Measurements from ENCODE around the gene SNX15.
"Not testable (repeated sequence)": the region's sequence is repeated elsewhere in the genome, so short reads cannot be mapped to it uniquely, and the experiment has no call there.

Gene SNX15

GRCh38 chr11:65008016-65008415 is 19.2 kb upstream of the SNX15 start:
- H3K27ac Mint-ChIP-seq, result no peak overlapping the region
- H3K9me3 Mint-ChIP-seq, result no peaks in the 10 kb centered on the region
- H3K4me3 Mint-ChIP-seq, result no peak overlapping the region

GRCh38 chr11:65008873-65009272 is 18.4 kb upstream of the SNX15 start:
- Mint-ChIP-seq H3K4me3 (no peak overlapping the region), H3K27ac (no peak overlapping the region), H3K36me3 (ENCODE audit: low read depth) (no peaks in the 10 kb centered on the region), H3K27me3 (no peaks in the 10 kb centered on the region), H3K4me1 (ENCODE audit: low read depth) (peaks cover 8% of the 10 kb centered on the region), H3K9me3 (no peaks in the 10 kb centered on the region)

More at GRCh38 chr11:65008016-65008415, 19.2 kb upstream of the SNX15 start:
- H3K27me3 Mint-ChIP-seq, result no peaks in the 10 kb centered on the region
- H3K36me3 Mint-ChIP-seq (ENCODE audit: low read depth), result no peaks in the 10 kb centered on the region
- peaks cover 3% of the 10 kb centered on the region for H3K4me1 Mint-ChIP-seq (ENCODE audit: low read depth)

- peak overlapping the region; percentile 94 for H3K27ac Mint-ChIP-seq
- H3K4me3 Mint-ChIP-seq, result peak overlapping the region; percentile 86
- no peaks in the 10 kb centered on the region for H3K9me3 Mint-ChIP-seq
- peaks cover 20% of the 10 kb centered on the region for H3K36me3 Mint-ChIP-seq (ENCODE audit: low read depth)
- H3K4me1 Mint-ChIP-seq (ENCODE audit: low read depth), result peaks cover 30% of the 10 kb centered on the region
- no peaks in the 10 kb centered on the region for H3K27me3 Mint-ChIP-seq
Measured at GRCh38 chr11:65013130-65013887, 13.9 kb upstream of the SNX15 start.

GRCh38 chr11:65013888-65014725 is 13.1 kb upstream of the SNX15 start, which contains the start of gene ARL2:
Gene ARL2, plus strand, starts transcription at chr11:65014160. Its CDS starts 48 bp downstream, at chr11:65014208.
- no peaks in the 10 kb centered on the region for H3K27me3 Mint-ChIP-seq

GRCh38 chr11:65014726-65015227 is 12.5 kb upstream of the SNX15 start:
- Mint-ChIP-seq H3K9me3 (no peaks in the 10 kb centered on the region), H3K36me3 (ENCODE audit: low read depth) (peaks cover 25% of the 10 kb centered on the region), H3K4me3 (peak overlapping the region; percentile 87), H3K4me1 (ENCODE audit: low read depth) (peaks cover 30% of the 10 kb centered on the region), H3K27me3 (no peaks in the 10 kb centered on the region), H3K27ac (peak overlapping the region; percentile 94)

More at GRCh38 chr11:65013888-65014725, 13.1 kb upstream of the SNX15 start, which contains the start of gene ARL2:
- Mint-ChIP-seq H3K36me3 (ENCODE audit: low read depth) (peaks cover 20% of the 10 kb centered on the region), H3K4me1 (ENCODE audit: low read depth) (peaks cover 30% of the 10 kb centered on the region), H3K9me3 (no peaks in the 10 kb centered on the region), H3K27ac (peak within 1 kb of the TSS; percentile 94), H3K4me3 (peak within 1 kb of the TSS; percentile 87)

GRCh38 chr11:65016705-65017104 is 10.5 kb upstream of the SNX15 start:
- H3K27me3 Mint-ChIP-seq, result no peaks in the 10 kb centered on the region
- H3K9me3 Mint-ChIP-seq, result no peaks in the 10 kb centered on the region
- peaks cover 26% of the 10 kb centered on the region for H3K36me3 Mint-ChIP-seq (ENCODE audit: low read depth)
- H3K4me1 Mint-ChIP-seq (ENCODE audit: low read depth), result peaks cover 30% of the 10 kb centered on the region
- H3K4me3 Mint-ChIP-seq, result peak overlapping the region; percentile 17
- peak overlapping the region; percentile 37 for H3K27ac Mint-ChIP-seq

GRCh38 chr11:65017937-65018336 is 9.3 kb upstream of the SNX15 start:
- H3K27me3 Mint-ChIP-seq, result no peaks in the 10 kb centered on the region
- H3K27ac Mint-ChIP-seq, result no peak overlapping the region
- H3K4me1 Mint-ChIP-seq (ENCODE audit: low read depth), result peaks cover 28% of the 10 kb centered on the region
- H3K4me3 Mint-ChIP-seq, result no peak overlapping the region
- H3K36me3 Mint-ChIP-seq (ENCODE audit: low read depth), result peaks cover 26% of the 10 kb centered on the region
- H3K9me3 Mint-ChIP-seq, result no peaks in the 10 kb centered on the region

- peaks cover 26% of the 10 kb centered on the region for H3K36me3 Mint-ChIP-seq (ENCODE audit: low read depth)
- H3K27me3 Mint-ChIP-seq, result no peaks in the 10 kb centered on the region
- no peak overlapping the region for H3K4me3 Mint-ChIP-seq
- H3K4me1 Mint-ChIP-seq (ENCODE audit: low read depth), result peaks cover 21% of the 10 kb centered on the region
- no peak overlapping the region for H3K27ac Mint-ChIP-seq
- H3K9me3 Mint-ChIP-seq, result no peaks in the 10 kb centered on the region
Measured at GRCh38 chr11:65019824-65020223, 7.4 kb upstream of the SNX15 start.

- H3K4me3 Mint-ChIP-seq, result no peak overlapping the region
- H3K4me1 Mint-ChIP-seq (ENCODE audit: low read depth), result peaks cover 15% of the 10 kb centered on the region
- peaks cover 26% of the 10 kb centered on the region for H3K36me3 Mint-ChIP-seq (ENCODE audit: low read depth)
- H3K27ac Mint-ChIP-seq, result no peak overlapping the region
- no peaks in the 10 kb centered on the region for H3K27me3 Mint-ChIP-seq
- H3K9me3 Mint-ChIP-seq, result no peaks in the 10 kb centered on the region
Measured at GRCh38 chr11:65021003-65021402, 6.2 kb upstream of the SNX15 start.

GRCh38 chr11:65021509-65021908 is 5.7 kb upstream of the SNX15 start:
- no peaks in the 10 kb centered on the region for H3K9me3 Mint-ChIP-seq
- H3K27ac Mint-ChIP-seq, result no peak overlapping the region
- peaks cover 23% of the 10 kb centered on the region for H3K36me3 Mint-ChIP-seq (ENCODE audit: low read depth)
- no peaks in the 10 kb centered on the region for H3K27me3 Mint-ChIP-seq
- H3K4me3 Mint-ChIP-seq, result no peak overlapping the region
- peaks cover 10% of the 10 kb centered on the region for H3K4me1 Mint-ChIP-seq (ENCODE audit: low read depth)

- not testable (repeated sequence) for H3K27ac Mint-ChIP-seq; H3K36me3 Mint-ChIP-seq (ENCODE audit: low read depth); H3K27me3 Mint-ChIP-seq; H3K4me3 Mint-ChIP-seq; H3K9me3 Mint-ChIP-seq
- H3K4me1 Mint-ChIP-seq (ENCODE audit: low read depth), result peaks cover 16% of the 10 kb centered on the region
Measured at GRCh38 chr11:65023502-65023901, 3.7 kb upstream of the SNX15 start.

GRCh38 chr11:65026810-65027209 is 429 bp upstream of the SNX15 start:
- Mint-ChIP-seq H3K4me1 (ENCODE audit: low read depth) (peaks cover 18% of the 10 kb centered on the region), H3K27me3 (no peaks in the 10 kb centered on the region), H3K4me3 (peak overlapping the region; percentile 45), H3K9me3 (no peaks in the 10 kb centered on the region), H3K36me3 (ENCODE audit: low read depth) (no peaks in the 10 kb centered on the region), H3K27ac (peak overlapping the region; percentile 74)

GRCh38 chr11:65032216-65032615 is 5.0 kb downstream of the SNX15 start:
- Mint-ChIP-seq H3K27ac (no peak overlapping the region), H3K4me3 (no peak overlapping the region), H3K27me3 (no peaks in the 10 kb centered on the region), H3K4me1 (ENCODE audit: low read depth) (peaks cover 13% of the 10 kb centered on the region), H3K36me3 (ENCODE audit: low read depth) (no peaks in the 10 kb centered on the region), H3K9me3 (no peaks in the 10 kb centered on the region)

GRCh38 chr11:65034423-65034822 is 7.2 kb downstream of the SNX15 start:
- Mint-ChIP-seq H3K4me1 (ENCODE audit: low read depth) (no peaks in the 10 kb centered on the region), H3K27ac (no peak overlapping the region), H3K36me3 (ENCODE audit: low read depth) (no peaks in the 10 kb centered on the region), H3K4me3 (no peak overlapping the region), H3K27me3 (no peaks in the 10 kb centered on the region), H3K9me3 (no peaks in the 10 kb centered on the region)

GRCh38 chr11:65035579-65035978 is 8.3 kb downstream of the SNX15 start:
- H3K4me1 Mint-ChIP-seq (ENCODE audit: low read depth), result peaks cover 2% of the 10 kb centered on the region
- H3K36me3 Mint-ChIP-seq (ENCODE audit: low read depth), result no peaks in the 10 kb centered on the region
- H3K4me3 Mint-ChIP-seq, result no peak overlapping the region
- no peaks in the 10 kb centered on the region for H3K27me3 Mint-ChIP-seq
- H3K9me3 Mint-ChIP-seq, result no peaks in the 10 kb centered on the region
- no peak overlapping the region for H3K27ac Mint-ChIP-seq

Data from stimulated activated naive CD8-positive, alpha-beta T cell treated with anti-CD3 and anti-CD28 coated beads, Interleukin-15, Interleukin-2, amounts not matched to agents 100 ng/mL and 50 ng/mL, for 24 hours (primary cell).